ENCODE measurements around the gene CUX1.
"Not testable (repeated sequence)": the region's sequence is repeated elsewhere in the genome, so short reads cannot be mapped to it uniquely, and the experiment has no call there.

The CUX1 gene

GRCh38 chr7:102169651-102170392, 352.4 kb downstream of the CUX1 start:
- no peak for DNase-seq

GRCh38 chr7:102170393-102170970, 353.1 kb downstream of the CUX1 start:
- DNase-seq: no peak

- DNase-seq: no peak
Measured at GRCh38 chr7:102173669-102174068, 356.2 kb downstream of the CUX1 start.

- DNase-seq: no peak
Measured at GRCh38 chr7:102175423-102176170, 358.2 kb downstream of the CUX1 start.

GRCh38 chr7:102178410-102178809, 361.0 kb downstream of the CUX1 start:
- DNase-seq: no peak

- DNase-seq: no peak
Measured at GRCh38 chr7:102180727-102181126, 363.3 kb downstream of the CUX1 start.

- no peak for DNase-seq
Measured at GRCh38 chr7:102181517-102181916, 364.1 kb downstream of the CUX1 start.

GRCh38 chr7:102182016-102182415, 364.6 kb downstream of the CUX1 start:
- DNase-seq: no peak

GRCh38 chr7:102183848-102184247, 366.4 kb downstream of the CUX1 start:
- DNase-seq: not testable (repeated sequence)

- DNase-seq: no peak
Measured at GRCh38 chr7:102184303-102184702, 366.9 kb downstream of the CUX1 start.

- no peak for DNase-seq
Measured at GRCh38 chr7:102185796-102186195, 368.4 kb downstream of the CUX1 start.

- DNase-seq: no peak
Measured at GRCh38 chr7:102186306-102186705, 368.9 kb downstream of the CUX1 start.

- no peak for DNase-seq
Measured at GRCh38 chr7:102188746-102189145, 371.3 kb downstream of the CUX1 start.

- DNase-seq: no peak
Measured at GRCh38 chr7:102189756-102190155, 372.3 kb downstream of the CUX1 start.

- DNase-seq: no peak
Measured at GRCh38 chr7:102190776-102191350, 373.4 kb downstream of the CUX1 start.

- DNase-seq: no peak
Measured at GRCh38 chr7:102191556-102192379, 374.3 kb downstream of the CUX1 start.

GRCh38 chr7:102192790-102193189, 375.4 kb downstream of the CUX1 start:
- no peak for DNase-seq

GRCh38 chr7:102193806-102194205, 376.4 kb downstream of the CUX1 start:
- no peak for DNase-seq

- DNase-seq: no peak
Measured at GRCh38 chr7:102195361-102195760, 377.9 kb downstream of the CUX1 start.

- DNase-seq: no peak
Measured at GRCh38 chr7:102196028-102196427, 378.6 kb downstream of the CUX1 start.

- no peak for DNase-seq
Measured at GRCh38 chr7:102197161-102197560, 379.7 kb downstream of the CUX1 start.

GRCh38 chr7:102197599-102197998, 380.2 kb downstream of the CUX1 start:
- DNase-seq: no peak
